COLO829 (cell line): ENCODE measurements around the gene GLP1R.

Experiments
- DNase-seq: peaks from one replicate; pipeline ENCODE4 v3.0.0; 2012; ENCODE audit warnings: low spot score

GLP1R gene

DNA sequence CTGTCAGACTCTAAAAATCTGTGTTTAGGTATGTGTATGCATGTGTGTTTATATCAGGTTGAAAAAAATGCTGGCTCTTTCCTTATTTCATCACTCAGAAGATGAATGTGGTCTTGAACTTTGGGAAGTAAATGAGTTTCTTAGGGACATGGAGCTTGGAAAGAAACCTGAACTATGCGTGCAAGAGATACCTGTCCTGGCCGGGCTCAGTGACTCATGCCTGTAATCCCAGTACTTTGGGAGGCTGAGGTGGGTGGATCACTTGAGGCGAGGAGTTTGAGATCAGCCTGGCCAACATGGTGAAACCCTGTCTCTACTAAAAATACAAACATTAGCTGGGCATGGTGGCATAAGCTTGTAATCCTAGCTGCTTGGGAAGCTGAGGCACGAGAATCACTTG, 4.4 kb upstream of the GLP1R start:
- no peak for DNase-seq

GRCh38 chr6:39047434-39048327, 900 bp upstream of the GLP1R start:
- no peak for DNase-seq

DNA sequence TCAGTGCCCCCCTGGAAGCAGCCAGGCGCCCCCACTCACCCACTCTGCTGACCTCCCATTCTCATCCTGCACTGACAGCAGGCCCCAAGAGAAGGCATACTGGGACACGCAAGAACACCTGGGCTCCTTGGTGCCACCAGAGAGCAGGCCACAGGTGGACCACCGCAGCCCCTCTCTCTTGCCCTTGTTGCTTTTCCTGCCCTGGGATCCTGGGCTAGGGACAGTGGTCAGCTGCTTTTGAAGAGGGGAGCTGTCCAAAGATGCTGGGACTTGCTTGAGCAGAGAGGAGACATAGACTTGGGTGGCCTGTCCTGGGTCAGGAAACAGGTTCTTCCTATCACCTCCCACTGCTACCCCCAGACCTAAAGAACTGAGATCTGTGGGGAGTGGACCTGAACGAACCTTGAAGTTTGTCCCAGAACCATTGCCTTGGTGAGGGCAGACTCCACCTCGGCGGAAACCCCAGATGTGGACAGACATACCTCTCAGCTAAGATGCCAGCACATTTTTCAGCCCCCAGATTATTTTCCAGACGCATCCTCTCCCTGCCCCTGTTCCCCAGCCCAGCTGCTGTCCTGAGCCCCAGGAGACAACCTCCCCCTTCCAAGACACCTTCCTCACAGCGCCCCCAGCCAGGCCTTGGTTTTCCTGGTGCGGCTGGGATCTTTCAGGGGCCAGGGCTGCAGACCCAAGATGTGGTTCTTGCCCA, 1.1 kb downstream of the GLP1R start:
- DNase-seq = no peak

- no peak for DNase-seq
These were observed 2.0 kb downstream of the GLP1R start for GRCh38 chr6:39050453-39051112.

GRCh38 chr6:39051399-39052122, 3.0 kb downstream of the GLP1R start:
- no peak for DNase-seq

DNA sequence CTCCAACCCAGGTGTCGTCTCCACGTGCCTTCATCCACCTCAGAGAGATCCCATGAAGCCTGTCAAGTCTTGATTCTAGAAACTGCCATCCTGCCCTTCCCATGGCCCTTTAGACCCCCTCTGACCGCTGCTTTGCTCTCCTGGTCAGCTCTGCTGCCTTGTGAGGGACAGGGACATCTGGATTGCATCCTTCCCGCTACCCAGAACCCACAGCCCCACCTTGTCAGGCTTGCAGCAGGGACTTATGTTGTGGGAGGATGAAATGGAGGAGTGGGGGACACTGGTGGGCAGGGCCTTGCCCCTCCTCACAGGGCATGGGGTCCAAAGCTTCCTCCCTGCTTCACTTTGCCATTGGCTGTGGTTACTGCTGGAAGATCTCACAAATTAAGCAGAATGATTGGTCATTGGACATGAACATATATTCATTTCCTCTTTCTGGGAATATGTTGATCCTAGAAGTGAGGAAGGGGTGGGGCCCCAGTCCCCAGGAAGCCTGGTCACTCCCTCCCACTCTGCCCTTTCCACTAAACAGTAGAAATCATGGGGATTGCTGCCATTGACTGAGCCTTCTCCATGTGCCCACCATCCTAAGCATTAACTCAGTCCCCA, 4.5 kb downstream of the GLP1R start:
- DNase-seq = no peak

GRCh38 chr6:39053854-39054576, 5.4 kb downstream of the GLP1R start:
- DNase-seq = no peak

DNA sequence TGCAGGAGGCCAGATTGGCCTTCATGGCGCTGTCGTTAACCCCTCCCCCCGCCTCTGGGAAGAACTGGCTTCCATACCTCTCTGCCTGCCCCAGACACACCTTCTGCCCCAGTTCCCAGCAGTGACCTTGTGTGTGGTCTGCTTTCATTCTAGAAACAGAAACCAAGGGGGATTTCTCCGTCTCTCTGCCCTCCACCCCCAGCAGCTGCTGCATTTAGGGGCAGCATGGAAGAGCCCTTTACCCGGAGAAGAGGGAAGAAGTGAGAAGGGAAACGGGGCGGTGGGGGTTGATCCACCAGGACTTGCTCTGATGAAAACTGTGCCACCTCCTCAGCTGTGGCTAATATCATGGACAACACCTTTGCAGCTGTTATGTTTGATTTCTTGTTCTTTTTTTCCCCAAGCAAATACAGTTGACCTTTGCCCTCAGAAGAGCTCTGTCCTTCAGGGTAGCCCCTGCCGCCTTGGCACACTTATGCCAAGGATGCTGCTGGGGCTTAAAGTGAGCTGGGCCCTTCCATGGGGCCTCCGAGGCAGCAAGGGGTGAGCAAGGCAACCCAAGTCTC, 6.1 kb downstream of the GLP1R start:
- DNase-seq = no peak

- no peak for DNase-seq
These were observed 7.1 kb downstream of the GLP1R start for GRCh38 chr6:39055661-39056060.

DNA sequence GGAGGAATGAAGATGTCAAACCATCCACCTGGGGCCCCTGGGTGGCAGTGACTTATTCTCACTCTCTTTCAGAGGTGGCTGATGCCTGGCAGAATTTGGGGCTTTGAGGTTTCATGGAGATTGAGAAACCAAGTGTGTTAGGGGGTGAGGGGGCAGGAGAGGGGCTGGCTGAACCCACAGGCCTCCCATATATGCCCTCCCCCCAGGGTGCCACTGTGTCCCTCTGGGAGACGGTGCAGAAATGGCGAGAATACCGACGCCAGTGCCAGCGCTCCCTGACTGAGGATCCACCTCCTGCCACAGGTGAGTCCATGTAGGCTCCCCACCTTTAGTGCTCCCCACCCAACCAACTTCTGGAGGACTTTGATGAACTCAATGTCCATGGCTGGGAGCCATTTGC, 7.6 kb downstream of the GLP1R start:
- no peak for DNase-seq

DNA sequence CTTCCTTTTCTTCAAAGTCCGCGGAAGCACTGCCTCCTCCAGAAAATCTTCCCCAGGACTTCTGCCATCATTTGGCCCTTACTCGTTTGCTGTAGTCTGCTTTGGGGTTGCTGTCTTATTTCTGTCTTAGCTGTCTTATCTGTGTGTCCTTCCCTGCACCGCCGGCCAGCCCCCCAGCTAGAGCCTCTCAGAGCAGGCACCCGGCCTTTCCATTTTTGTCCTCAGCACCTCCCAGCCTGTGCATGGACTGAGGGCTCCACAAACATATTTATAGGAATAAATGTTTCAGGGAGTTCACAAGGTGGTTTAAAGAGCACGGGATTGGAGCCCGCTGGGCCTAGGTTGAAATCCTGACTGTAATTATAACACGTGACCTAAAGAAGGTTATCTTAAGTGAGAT, 8.1 kb downstream of the GLP1R start:
- DNase-seq = no peak

DNA sequence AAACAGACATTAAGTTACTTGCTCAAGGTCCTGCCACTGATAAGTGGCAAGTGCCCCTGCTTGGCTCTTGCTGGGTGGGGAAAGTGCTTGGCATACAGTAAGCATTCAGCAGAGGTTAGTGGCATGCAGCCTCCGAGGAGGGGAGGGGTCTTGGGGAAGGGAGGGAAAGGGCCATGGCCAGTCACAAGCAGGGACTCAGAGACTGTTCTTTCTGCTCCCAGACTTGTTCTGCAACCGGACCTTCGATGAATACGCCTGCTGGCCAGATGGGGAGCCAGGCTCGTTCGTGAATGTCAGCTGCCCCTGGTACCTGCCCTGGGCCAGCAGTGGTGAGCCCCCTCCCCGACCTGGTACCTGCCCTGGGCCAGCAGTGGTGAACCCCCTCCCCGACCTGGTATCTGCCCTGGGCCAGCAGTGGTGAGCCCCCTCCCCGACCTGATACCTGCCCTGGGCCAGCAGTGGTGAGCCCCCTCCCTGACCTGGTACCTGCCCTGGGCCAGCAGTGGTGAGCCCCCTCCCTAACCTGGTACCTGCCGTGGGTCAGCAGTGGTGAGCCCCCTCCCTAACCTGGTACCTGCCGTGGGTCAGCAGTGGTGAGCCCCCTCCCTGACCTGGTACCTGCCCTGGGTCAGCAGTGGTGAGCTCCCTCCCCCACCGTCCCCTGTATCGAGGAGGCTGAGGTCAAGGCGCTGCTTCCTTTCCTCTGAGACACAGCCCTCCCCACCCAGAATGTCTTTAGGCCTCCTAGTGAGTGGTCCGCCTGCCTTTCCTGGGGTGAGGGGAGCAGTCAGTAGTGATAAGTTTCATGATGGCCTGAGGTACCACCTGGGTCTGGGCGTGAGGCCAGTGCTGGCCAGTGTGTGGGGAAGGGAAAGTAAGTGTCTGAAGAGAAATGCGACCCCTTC, 8.9 kb downstream of the GLP1R start:
- no peak for DNase-seq

GRCh38 chr6:39058471-39059147, 10.0 kb downstream of the GLP1R start:
- DNase-seq = no peak

DNA sequence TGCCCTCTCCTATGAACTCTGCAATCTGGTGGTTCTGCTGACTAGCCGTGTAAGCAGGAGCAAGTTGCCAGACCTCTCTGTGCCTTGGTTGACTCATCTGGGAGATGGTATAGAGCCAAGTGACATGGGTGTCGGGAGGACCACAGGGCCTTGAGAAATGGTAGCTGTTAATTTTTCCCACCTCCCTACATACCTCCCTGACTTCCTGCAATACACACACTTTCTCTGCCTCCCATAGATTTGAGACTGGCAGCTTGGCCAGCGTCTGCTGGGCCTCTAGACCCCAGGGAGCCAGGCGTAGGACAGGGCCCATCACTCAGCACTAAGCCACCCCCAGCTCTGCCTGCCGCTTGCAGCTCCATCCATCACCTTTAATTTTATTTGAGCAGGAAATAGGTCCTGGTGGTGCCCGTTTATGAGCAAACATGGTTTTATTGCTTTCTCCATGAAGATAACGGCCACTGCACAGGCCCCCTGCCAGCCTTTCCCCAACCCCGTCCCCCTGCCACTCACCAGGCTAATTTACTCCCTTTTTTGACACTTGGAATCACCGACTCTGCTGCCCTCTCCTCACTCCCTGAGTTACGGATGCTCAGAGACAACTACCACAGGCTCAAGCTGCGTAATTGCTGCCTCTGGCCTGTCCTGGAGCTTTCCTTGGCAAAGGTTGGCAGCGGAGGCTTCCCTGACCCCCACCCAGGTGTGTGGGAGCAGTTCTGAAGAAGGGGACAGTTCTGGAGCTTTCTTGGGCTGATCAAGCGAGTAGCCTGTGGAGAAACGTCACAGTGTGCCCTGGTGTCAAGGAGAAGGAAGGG, 11.1 kb downstream of the GLP1R start:
- DNase-seq = no peak

GRCh38 chr6:39060467-39061160, 12.0 kb downstream of the GLP1R start:
- no peak for DNase-seq

DNA sequence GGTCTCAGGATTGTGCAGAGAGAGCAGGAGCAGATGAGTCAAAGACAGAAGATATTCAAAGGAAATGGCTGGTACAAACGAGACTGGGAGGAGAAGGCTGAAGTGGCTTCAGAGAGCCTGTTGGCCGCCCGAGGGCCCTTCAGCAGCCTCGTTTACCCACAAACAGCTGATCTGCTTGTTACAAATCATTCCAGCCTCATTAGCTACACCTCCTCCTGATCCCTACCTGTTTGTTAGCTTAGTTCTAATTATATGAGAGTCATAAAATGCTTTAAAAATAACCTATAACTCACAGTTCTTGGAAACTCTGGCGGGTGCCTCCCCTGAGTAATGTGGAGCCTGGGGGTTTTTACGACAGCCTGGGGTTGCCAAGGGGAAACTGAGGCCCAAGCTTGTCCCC, 12.6 kb downstream of the GLP1R start:
- DNase-seq = no peak

- DNase-seq = no peak
These were observed 13.0 kb downstream of the GLP1R start for GRCh38 chr6:39061588-39061987.
